ENCODE data around the gene GYPC.

GYPC gene

DNA sequence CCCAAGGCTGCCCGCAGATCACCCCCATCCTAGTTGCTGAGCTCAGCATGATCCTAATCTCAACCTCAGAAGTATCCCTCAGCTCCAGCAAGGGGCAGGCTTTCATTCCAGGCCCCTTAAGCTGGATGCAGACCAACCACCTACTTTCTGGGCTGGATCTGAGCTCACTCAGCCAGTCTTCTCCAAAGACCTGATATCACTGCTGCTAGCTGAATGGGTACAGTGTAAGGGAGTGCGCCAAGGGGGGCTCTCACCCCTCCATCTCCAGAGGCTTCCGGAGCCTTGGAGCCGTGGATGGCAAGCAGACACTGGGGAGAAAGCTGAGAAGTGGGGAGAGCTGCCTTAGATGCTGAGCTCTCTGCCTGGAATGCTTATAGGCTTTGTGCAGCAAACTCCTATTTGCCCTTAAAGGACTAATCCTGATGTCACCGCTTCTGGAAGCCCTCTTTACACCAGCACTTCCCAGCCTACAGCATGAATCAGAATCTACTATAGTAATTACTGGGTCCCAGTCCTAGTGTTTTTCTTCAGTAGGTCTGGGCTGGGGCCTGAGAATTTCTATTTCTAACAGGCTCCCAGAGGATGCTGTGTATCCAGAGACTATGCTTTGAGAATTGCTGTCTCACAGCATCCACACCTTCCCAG, 31.0 kb downstream of the GYPC start:
- TF ChIP-seq, protein P1, sequence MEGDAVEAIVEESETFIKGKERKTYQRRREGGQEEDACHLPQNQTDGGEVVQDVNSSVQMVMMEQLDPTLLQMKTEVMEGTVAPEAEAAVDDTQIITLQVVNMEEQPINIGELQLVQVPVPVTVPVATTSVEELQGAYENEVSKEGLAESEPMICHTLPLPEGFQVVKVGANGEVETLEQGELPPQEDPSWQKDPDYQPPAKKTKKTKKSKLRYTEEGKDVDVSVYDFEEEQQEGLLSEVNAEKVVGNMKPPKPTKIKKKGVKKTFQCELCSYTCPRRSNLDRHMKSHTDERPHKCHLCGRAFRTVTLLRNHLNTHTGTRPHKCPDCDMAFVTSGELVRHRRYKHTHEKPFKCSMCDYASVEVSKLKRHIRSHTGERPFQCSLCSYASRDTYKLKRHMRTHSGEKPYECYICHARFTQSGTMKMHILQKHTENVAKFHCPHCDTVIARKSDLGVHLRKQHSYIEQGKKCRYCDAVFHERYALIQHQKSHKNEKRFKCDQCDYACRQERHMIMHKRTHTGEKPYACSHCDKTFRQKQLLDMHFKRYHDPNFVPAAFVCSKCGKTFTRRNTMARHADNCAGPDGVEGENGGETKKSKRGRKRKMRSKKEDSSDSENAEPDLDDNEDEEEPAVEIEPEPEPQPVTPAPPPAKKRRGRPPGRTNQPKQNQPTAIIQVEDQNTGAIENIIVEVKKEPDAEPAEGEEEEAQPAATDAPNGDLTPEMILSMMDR (IDR thresholded peaks at IDR 0.05) = no peak

DNA sequence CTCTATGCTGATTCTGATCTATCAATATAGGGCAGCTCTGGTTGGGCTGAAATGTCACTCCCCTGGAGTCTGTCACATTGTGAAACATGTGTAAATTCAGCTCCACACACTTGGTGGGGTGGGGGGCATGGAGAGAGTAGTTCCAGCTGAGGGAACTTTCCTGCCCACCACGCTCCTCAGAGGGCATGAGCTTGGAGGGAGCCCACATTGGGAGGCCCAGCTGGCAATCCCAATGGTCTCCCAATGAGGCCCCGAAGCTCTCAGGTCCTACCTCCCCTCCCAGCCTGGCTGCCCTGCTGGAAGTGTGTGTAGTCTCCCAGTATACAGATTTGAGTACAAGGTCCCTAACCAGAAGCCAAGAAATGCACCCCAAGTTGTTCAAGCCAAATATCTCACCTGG, 31.5 kb downstream of the GYPC start:
- TF ChIP-seq, protein P1 (IDR thresholded peaks at IDR 0.05) = no peak

DNA sequence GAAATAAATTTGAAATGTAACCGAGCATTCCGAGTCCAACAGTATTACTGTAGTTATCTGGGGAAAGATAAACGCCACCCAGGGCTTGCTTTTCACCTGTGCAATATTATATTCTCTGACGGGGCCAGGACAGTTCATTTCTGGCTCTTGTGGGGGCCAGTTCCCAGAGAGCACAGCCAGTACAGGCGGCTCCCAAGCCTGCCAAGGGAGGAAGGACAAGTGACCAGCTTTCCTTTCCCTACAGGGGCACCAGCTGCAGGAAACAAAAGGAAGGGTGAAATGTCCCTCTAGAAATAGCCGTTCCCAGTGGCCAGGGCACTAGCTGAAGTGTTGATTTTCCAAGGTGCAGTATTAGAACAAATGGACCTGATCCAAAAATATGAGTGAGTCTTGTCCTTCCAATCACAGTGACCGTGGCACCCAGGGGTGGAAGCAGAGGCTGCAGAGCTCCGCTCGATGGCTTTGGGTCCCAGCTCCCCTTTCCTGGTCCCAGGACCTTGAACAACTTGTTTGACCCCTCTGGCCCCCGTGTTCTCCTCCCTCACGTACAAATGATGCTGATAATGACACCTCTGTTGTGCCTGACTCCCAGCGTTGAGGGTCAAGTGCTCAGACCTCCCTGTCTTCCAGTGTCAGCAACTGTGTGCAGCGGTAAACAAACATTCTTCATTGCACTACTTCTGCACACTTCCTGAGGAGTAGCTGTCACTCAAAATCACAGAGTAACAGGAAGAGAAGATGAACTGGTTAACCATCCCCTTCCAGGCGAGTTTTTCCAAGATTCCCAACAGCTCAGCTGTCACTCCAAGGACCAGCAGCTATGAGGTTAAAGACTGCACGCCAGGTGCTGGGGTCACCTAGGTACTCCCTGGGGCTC, 40.9 kb downstream of the GYPC start:
- TF ChIP-seq, protein P1 (IDR thresholded peaks at IDR 0.05) = no peak

DNA sequence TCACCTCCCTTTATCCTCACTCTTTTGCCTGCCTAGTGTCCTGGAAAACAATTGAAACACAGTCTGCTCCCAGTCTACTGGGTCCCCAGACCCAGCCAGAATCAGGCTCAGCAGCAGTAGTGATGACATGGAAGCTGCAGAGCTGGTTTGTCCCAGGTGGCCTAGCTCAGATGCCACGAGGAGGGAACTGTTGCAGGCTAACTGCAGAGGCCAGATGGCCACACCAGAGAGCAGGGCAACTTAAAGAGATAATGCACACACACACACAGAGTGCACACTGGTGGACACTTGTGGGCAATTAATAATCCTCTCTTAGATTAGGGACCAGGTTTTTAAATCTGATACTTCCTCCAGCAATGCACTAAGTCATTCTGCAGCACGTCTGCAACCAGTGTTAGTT, 42.4 kb downstream of the GYPC start:
- TF ChIP-seq, protein P1 (IDR thresholded peaks at IDR 0.05) = no peak

DNA sequence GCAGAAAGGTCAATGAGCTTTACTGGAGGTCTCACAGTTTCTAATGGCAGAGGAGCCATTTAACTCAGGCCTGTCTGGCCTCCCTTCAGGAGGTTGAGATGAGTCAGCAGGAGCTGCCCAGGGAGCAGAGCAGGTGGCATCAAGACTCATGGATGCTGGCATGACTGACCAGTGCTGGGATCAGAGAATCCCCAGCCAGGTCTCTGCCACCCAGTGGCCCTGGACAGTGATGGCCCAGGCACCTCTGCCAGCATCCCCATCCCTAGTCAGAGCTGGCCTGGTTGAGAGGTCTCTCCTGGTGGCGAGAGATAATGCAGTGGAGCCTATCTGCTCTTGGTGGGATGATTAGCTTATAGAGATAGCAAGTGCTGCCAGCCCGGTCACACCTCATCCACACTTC, 43.1 kb downstream of the GYPC start:
- TF ChIP-seq, protein P1 (IDR thresholded peaks at IDR 0.05) = no peak

DNA sequence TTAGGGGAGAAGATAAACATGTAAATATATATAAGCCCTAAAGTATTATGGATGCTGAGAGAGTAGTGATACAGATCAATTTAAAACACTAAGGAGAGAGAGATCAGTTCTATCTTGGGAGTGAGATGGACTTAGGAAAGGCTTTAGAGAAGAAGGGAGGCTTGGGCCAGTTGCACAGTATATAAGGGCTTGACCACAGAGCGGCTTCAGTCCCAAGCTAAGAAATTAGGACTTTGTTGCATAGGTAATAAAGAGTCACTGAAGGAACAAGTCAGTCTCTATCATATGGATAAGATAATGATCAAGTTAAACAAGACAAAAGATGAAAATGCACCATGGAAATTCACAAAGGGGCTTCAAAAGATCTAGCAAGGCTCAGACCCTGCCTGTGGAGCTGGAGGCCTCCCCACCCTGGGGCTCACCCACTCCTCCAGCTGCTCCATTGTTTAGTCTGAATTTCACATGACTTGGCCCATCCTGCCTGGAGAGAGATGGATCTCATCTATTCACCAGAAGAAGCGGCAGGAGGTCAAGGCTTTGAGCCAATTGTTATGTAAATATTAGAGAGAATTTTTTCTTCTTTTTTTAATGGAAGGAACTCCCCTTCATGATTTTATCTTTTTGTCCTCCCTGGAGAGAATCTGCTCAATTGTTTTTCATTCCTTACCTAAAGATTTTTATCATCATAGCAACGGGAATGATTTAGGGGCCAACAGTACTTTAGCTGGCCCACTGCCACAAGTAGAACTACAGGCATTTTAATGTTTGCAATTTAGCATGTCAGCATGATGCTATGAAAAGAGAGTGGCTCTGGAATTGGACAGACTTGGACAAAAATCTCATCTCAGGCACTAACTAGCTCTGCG, 44.0 kb downstream of the GYPC start:
- TF ChIP-seq, protein P1 (IDR thresholded peaks at IDR 0.05) = no peak

DNA sequence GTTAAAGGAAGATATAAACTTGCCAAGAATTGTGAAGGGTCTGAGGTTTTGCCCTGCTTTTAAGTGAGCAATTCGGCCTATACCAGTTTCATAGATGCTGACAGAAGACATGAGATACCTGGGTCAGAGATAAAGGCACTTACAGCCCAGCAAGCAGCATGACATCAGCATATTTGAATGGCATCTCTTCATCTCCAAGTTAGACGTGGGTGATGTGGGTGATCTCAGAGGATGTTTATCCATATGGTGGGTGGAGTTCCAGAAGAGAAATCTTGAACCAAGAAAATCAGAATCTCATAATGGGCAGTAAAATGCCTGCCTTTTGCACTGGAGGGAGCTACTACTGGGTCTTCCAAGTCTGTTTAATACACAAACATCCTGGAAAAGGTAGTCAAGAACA, 44.7 kb downstream of the GYPC start:
- TF ChIP-seq, protein P1 (IDR thresholded peaks at IDR 0.05) = no peak

Measured in LNCAP (cell line).